DOHH2 (cell line): ENCODE data around the gene CDH4.

Experiments used
- EZH2phosphoT487 ChIP-seq: fragments of 200-600 bp; sonication (generic); IDR thresholded peaks from 2 replicates; pipeline ENCODE4 v1.6.1; 2017; ENCODE audit warnings: borderline replicate concordance, mild to moderate bottlenecking, antibody characterized with exemption, low read length, moderate library complexity, mixed read lengths
- TF ChIP-seq, protein P1 (sequence below): fragments of 200-600 bp; sonication (generic); IDR thresholded peaks from one replicate; pipeline ENCODE4 v1.5.1; 2014; ENCODE audit warnings: antibody characterized with exemption, mild to moderate bottlenecking, low read depth, low read length; ENCODE audit not compliant: poor library complexity, severe bottlenecking

DNA sequence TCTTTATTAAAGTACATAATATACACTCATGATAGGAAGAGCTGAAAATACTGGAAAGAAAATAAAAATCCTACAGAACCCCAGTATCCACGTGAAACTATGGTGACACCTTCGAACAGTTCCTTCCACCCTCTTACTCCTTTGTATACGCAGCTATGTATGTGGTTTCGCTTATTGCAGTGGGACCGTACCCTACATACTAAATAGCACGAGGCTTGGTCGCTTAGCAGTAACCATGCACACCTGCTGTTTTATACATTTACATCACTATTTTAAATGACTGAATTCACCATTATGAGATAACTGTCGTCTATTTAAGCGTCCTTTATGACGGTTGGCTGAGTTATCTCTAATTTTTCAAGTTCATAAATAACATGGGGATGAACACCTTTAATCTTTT, 400.1 kb downstream of the CDH4 start:
- TF ChIP-seq, protein P1, sequence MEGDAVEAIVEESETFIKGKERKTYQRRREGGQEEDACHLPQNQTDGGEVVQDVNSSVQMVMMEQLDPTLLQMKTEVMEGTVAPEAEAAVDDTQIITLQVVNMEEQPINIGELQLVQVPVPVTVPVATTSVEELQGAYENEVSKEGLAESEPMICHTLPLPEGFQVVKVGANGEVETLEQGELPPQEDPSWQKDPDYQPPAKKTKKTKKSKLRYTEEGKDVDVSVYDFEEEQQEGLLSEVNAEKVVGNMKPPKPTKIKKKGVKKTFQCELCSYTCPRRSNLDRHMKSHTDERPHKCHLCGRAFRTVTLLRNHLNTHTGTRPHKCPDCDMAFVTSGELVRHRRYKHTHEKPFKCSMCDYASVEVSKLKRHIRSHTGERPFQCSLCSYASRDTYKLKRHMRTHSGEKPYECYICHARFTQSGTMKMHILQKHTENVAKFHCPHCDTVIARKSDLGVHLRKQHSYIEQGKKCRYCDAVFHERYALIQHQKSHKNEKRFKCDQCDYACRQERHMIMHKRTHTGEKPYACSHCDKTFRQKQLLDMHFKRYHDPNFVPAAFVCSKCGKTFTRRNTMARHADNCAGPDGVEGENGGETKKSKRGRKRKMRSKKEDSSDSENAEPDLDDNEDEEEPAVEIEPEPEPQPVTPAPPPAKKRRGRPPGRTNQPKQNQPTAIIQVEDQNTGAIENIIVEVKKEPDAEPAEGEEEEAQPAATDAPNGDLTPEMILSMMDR: no peak
- TF ChIP-seq EZH2phosphoT487: no peak
